22Rv1 (cell line): ENCODE data around the gene DIAPH2.

Experiments
- ZFX ChIP-seq: fragments of 450-650 bp; IDR thresholded peaks from 2 replicates; pipeline ENCODE4 v1.6.1; 2017; ENCODE audit warnings: antibody characterized with exemption, borderline replicate concordance
- TF ChIP-seq, protein P1 (sequence below): fragments of 450-650 bp; IDR thresholded peaks from 2 replicates; pipeline ENCODE4 v1.5.1; 2017; ENCODE audit warnings: mild to moderate bottlenecking

DNA sequence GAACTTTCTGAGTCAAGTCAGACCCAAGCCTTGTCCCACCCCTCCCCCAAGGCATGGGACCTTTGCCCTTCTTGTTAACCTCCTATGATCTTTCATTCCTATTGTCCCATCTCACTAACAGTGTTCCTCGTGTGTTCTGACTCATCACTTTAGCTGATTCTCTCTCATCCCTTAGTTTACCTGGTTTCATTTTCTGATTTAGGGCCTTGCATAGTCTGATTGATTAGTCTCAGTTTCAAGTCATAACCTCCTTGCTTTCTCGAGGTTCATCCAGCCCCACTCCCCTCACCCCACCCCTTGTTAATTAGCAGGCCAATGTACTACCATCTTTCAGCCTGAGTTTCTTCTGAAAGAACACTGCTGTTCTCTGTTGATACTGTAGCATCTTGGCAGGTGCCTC, 716.5 kb downstream of the DIAPH2 start:
- TF ChIP-seq, protein P1, sequence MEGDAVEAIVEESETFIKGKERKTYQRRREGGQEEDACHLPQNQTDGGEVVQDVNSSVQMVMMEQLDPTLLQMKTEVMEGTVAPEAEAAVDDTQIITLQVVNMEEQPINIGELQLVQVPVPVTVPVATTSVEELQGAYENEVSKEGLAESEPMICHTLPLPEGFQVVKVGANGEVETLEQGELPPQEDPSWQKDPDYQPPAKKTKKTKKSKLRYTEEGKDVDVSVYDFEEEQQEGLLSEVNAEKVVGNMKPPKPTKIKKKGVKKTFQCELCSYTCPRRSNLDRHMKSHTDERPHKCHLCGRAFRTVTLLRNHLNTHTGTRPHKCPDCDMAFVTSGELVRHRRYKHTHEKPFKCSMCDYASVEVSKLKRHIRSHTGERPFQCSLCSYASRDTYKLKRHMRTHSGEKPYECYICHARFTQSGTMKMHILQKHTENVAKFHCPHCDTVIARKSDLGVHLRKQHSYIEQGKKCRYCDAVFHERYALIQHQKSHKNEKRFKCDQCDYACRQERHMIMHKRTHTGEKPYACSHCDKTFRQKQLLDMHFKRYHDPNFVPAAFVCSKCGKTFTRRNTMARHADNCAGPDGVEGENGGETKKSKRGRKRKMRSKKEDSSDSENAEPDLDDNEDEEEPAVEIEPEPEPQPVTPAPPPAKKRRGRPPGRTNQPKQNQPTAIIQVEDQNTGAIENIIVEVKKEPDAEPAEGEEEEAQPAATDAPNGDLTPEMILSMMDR, result no peak
- TF ChIP-seq ZFX, result no peak
